ENCODE data around the gene FLYWCH2. TPM values are rescaled to one million over a fixed set of nuclear protein-coding genes. Genes with fewer than 3 reads are reported as not detected.
A peak's percentile ranks its signal among the peaks of the same experiment; 100 is the strongest.
"Not testable (repeated sequence)": the region's sequence is repeated elsewhere in the genome, so short reads cannot be mapped to it uniquely, and the experiment has no call there.

FLYWCH2 gene
- total RNA-seq, 1 donor from 2014 or later = 17.7 TPM

GRCh38 chr16:2905241-2905987 lies 22.4 kb downstream of the FLYWCH2 start:
- intact Hi-C loops (cut with DNase I) = no loop called here
- DNase-seq (ENCODE audit: low spot score) (peak; percentile 100), ATAC-seq (peak; percentile 94)

- DNase-seq (ENCODE audit: low spot score) = no peak
- intact Hi-C loops (cut with DNase I) = no loop called here
- ATAC-seq = no peak
These were observed 23.0 kb downstream of the FLYWCH2 start for GRCh38 chr16:2905988-2906387.

DNA sequence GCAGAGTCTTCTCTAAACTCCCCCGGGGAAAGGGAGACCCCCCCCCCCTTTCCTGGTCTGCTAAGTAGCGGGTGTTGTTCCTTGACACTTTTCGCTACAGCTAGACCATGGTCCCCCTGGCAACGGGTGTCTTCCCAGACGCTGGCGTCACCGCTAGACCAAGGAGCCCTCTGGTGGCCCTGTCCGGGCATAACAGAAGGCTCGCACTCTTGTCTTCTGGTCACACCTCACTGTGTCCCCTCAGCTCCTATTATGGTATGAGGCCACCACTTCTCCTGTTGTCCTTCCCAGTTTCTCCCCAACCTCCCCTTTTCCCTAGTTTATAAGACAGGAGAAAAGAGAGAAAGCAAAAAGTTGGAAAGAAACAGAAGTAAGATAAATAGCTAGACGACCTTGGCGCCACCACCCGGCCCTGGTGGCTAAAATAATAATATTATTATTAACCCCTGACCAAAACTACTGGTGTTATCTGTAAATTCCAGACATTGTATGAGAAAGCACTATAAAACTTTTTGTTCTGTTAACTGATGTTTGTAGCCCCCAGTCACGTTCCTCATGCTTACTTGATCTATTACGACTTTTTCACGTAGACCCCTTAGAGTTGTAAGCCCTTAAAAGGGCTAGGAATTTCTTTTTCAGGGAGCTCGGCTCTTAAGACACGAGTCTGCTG lies 24.2 kb downstream of the FLYWCH2 start:
- DNase-seq (ENCODE audit: low spot score); intact Hi-C loops (cut with DNase I); ATAC-seq: not testable (repeated sequence)

GRCh38 chr16:2910441-2910969 lies 27.5 kb downstream of the FLYWCH2 start:
- no peak for DNase-seq (ENCODE audit: low spot score)
- intact Hi-C loops (cut with DNase I) = no loop called here
- ATAC-seq = no peak

DNA sequence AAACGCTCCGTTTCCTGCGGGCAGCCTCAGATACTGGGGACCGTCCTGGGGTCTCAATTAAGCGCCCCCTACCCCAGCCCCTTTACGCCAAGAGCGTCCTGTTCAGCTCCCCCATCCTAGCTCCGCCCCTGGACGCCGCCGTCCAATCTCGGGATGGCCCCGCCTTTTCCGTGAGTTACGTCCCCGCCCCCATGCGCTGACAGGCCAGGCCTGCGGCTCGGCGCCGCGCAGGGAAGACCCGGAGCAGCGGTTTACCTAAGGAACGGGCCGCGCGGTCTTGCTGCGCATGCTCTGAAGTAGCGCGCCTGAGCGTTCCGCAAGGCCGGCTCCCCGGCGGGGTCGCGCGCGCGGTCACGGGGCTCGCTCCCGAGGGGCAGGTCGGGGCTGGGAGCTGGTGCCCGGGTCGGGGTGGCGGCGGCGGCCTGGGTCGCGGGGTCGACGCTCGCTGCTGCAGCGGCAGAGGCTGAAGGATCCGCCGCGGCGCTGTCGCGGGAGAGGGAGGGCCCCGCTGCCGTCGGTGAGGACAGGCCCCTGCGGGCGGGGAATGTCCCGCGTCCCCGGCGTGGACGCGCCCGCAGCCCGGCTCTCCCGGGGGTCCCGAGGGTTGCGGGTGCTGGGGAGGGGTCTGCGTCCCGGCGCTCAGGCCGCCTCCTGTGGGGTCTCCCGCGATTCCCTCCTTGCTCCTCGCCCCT lies 28.8 kb downstream of the FLYWCH2 start, which contains the start of gene FLYWCH1:
TSS of gene FLYWCH1 (plus strand) at position 294 of the 692 bp plus-strand sequence. CDS start 17,755 bp downstream, outside the sequence.
- DNase-seq (ENCODE audit: low spot score) (peak; percentile 100), ATAC-seq (peak; percentile 97)
- intact Hi-C loops (cut with DNase I) = no loop called here

DNA sequence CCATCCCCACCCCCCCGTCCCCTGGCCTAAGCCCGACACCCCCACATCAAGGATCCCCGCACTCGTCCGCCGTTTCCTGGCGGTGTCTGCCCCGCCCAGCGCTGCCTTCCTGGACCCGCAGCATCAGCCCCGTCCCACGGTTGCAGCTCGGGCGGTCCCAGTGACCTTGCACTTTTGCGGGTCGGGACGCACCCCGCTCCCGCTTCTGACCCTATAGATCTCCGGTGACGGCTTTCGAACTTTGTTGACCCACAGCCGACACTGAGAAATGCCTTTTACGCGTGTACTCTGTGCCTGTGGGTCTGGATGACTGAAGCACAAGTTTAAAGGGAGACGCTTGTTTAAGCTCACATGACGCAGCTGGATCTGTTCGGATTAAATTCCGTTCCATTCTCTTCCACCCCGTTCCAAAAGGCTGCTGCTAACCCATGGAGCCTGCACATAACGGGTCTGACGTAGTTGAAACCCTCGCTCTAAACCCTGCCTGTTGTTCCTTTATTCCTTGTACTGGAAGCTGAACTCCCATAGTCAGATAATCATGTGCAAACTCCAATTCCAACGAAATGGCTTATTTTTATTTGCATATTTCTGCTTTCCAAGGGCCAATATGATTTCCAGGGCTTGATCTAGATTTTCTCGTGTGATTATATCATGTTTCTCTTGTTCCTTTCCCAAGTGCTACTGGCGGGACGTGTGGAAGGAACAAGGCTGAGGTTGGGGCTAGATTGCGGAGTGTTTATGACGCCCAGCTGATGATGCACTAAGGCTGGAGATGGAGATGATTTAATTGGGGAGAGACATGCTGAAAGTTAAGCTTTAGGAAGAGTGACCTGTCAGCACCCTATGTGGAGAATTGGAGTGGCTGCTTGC lies 29.6 kb downstream of the FLYWCH2 start:
- intact Hi-C loops (cut with DNase I) = no loop called here
- ATAC-seq (peak; percentile 43), DNase-seq (ENCODE audit: low spot score) (no peak)

GRCh38 chr16:2913603-2914002 lies 30.6 kb downstream of the FLYWCH2 start:
- ATAC-seq (no peak), DNase-seq (ENCODE audit: low spot score) (no peak)
- intact Hi-C loops (cut with DNase I) = no loop called here

GRCh38 chr16:2914233-2914632 lies 31.2 kb downstream of the FLYWCH2 start:
- DNase-seq (ENCODE audit: low spot score) = no peak
- intact Hi-C loops (cut with DNase I) = no loop called here
- ATAC-seq = no peak

- DNase-seq (ENCODE audit: low spot score) (no peak), ATAC-seq (no peak)
- intact Hi-C loops (cut with DNase I) = no loop called here
These were observed 32.3 kb downstream of the FLYWCH2 start for GRCh38 chr16:2915196-2915929.

- ATAC-seq (peak; percentile 79), DNase-seq (ENCODE audit: low spot score) (peak; percentile 80)
- intact Hi-C loops (cut with DNase I) = loop anchor here (10.0 kb wide), 1 partner anchor 45 kb away; no protein-coding TSS in a partner anchor
These were observed 36.7 kb downstream of the FLYWCH2 start for GRCh38 chr16:2919511-2920255.

GRCh38 chr16:2923481-2923880 lies 40.5 kb downstream of the FLYWCH2 start:
- no peak for ATAC-seq
- intact Hi-C loops (cut with DNase I) = loop anchor here (10.0 kb wide), 1 partner anchor 49 kb away; no protein-coding TSS in a partner anchor
- DNase-seq (ENCODE audit: low spot score) = no peak

DNA sequence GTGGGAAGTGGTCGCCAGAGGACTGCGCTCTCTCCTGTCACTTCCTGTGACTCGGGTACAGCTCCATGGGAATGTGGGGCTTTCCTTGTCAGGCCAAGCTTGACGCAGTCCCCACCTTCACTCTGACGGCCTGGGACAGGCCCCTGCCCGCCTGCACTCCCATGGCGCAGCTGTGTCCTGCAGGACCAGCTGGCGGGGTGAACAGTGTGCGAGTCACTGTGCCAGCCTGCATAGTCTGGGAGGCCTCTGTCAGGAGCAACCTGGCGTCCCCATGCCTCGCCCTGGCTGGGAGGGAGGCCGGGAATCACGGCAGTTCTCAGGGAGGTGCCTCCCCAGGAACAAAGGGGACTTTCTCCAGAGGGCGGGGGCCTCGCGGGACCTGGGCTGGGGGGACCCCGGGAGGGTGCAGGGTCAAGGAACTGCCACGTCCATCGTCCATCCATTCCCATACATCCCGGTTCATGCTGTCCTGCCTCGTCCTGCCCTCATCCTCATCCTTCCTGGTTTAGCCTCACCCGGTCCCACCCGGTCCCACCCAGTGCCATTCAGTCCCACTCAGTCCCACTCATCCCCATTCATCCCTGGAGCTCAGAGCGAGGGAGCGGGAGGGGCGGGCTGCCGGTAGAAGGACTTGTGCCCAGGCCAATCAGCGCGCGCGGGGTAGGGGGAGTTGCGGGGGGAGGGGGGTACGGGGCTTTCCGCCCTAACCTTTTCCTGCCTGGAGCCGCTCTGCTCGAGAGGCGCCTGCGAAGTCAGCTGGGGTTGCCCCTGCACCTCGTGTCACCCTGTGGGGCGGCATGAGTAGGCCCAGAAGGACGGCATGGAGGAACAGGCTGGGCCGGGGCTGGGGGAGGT lies 42.1 kb downstream of the FLYWCH2 start:
- no peak for DNase-seq (ENCODE audit: low spot score)
- intact Hi-C loops (cut with DNase I) = loop anchor here (10.0 kb wide), 1 partner anchor 50 kb away; no protein-coding TSS in a partner anchor

DNA sequence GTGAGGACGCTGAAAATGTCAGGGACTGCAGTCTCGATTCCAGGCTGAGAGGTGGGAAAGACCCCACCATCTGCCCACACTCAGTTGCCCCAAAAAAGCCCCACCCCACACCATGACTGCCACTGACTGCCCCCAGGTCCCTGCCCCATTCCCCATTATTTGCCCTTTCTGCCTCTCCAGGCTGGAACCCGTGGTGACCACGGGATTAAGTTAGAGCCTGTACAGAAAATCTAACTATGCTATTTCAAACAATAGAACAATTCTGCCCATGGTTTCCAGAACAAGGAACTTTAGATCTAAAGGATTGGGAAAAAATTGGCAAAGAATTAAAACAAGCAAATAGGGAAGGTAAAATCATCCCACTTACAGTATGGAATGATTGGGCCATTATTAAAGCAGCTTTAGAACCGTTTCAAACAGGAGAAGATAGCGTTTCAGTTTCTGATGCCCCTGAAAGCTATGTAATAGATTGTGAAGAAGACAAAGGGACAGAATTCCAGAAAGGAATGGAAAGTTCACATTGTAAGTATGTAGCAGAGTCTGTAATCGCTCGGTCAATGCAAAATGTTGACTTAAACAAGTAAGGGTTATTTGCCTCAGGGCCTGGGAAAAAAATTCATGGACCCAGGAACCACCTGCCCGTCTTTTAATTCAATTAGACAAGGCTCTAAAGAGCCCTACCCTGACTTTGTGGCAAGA lies 43.1 kb downstream of the FLYWCH2 start:
- ATAC-seq (peak; percentile 11), DNase-seq (ENCODE audit: low spot score) (no peak)
- intact Hi-C loops (cut with DNase I) = loop anchor here (10.0 kb wide), 1 partner anchor 51 kb away; no protein-coding TSS in a partner anchor

More for the DNA sequence above, 42.1 kb downstream of the FLYWCH2 start:
- peak; percentile 5 for ATAC-seq

DNA sequence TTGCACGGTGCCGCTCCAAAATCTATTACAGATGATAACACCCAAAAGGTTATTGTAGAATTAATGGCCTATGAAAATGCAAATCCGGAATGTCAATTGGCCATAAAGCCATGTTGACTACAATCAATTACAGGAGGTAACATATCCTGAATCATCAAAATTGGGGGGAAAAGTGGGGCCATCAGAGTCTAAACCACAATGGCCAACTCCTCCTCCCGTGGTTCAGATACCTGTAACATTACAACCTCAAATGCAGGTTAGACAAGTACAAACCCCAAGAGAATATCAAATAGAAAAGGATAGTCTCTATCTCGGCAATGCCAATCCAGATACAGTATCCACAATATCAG lies 43.6 kb downstream of the FLYWCH2 start:
- intact Hi-C loops (cut with DNase I) = loop anchor here (10.0 kb wide), 1 partner anchor 52 kb away; no protein-coding TSS in a partner anchor
- DNase-seq (ENCODE audit: low spot score) = no peak
- no peak for ATAC-seq

DNA sequence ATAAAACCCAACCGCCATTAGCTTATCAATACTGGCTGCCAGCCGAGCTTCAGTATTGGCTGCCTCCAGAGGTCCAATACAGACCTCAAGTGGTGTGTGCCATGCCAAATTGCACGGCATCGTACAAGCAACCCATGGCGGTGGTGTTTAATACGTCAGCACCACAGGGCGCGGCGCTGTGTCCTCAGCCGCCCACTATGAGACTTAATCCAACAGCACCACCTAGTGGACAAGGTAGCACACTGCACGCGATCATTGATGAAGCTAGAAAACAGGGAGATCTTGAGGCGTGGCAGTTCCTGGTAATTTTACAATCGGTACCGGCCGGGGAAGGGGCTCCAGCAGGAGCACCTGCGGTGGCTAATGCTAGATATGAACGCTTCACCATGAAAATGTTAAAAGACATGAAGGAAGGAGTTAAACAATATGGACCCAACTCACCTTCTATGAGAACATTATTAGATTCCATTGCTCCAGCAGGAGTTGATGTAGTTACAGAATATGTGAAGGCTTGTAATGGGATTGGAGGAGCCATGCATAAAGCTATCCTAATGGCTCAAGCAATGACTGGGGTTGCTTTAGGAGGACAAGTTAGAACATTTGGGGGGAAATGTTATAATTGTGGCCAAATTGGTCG lies 44.1 kb downstream of the FLYWCH2 start:
- DNase-seq (ENCODE audit: low spot score) (peak; percentile 91), ATAC-seq (peak; percentile 96)
- intact Hi-C loops (cut with DNase I) = loop anchor here (10.0 kb wide), 1 partner anchor 52 kb away; no protein-coding TSS in a partner anchor

Measured in sciatic nerve (tissue), 2 donors.